GM18873 (cell line): ENCODE results near the gene CATSPER1.

Experiments used
- ATAC-seq: cut with Tn5 transposase; IDR thresholded peaks from one replicate; pipeline ENCODE4 v1.9.1; 2021; ENCODE audit warnings: mild to moderate bottlenecking, moderate library complexity, moderate number of reproducible peaks; ENCODE audit not compliant: unreplicated experiment, low FRiP score

The CATSPER1 gene

DNA sequence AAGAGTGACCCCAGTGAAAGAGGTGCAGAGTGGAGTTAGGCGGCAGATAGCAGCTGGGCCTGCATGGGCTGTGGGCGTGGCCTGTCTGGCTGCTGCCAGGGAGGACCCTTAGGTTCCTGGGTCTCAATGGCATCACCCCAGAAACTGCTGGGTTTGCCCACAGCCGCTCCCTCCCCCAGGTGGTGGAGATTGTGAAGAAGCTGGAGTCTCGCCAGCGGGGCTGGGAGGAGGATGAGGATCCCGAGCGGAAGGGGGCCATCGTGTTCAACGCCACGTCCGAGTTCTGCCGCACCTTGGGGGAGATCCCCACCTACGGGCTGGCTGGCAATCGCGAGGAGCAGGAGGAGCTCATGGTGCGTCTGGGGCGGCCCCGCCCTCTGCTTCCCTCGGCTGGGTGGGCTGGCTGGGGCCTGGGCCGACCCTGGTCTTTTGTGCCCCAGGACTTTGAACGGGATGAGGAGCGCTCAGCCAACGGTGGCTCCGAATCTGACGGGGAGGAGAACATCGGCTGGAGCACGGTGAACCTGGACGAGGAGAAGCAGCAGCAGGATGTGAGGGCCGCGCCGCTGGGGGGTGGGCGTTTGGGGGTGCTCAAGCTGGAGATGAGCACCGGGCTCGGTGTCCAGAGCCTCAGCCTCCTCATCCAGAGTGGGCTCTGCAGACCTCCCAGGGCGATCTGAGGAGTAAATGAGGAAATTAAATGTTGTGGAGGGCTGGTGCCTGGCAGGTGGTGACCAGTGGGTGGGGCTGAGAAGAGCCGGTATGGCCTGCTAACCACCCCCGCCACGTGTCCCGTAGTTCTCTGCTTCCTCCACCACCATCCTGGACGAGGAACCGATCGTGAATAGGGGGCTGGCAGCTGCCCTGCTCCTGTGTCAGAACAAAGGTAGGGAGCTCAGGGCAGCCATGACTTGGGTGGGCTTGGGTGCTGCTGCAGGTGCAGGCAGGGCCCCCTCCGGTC, 49.8 kb downstream of the CATSPER1 start:
- no peak for ATAC-seq

DNA sequence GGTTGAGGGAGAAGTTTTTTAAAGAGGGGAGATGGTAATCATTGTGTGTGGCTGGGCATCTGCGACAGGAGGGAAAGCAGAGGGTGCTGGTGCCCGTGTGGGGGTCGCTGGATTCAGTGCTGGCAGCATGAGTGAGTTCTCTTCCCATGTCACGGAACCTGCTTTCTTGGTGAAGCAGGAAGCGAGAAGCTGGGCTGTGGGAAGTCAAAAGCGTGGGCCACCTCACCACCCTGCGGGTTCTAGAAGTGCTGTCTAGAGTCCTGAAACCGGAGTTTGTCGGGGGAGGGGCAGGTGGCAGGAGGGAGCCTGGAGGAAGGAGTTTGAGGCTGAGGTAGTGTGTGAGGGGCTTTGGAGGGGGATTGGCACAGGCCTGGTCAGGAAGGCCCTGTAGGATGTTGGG, 50.5 kb downstream of the CATSPER1 start:
- ATAC-seq = no peak

DNA sequence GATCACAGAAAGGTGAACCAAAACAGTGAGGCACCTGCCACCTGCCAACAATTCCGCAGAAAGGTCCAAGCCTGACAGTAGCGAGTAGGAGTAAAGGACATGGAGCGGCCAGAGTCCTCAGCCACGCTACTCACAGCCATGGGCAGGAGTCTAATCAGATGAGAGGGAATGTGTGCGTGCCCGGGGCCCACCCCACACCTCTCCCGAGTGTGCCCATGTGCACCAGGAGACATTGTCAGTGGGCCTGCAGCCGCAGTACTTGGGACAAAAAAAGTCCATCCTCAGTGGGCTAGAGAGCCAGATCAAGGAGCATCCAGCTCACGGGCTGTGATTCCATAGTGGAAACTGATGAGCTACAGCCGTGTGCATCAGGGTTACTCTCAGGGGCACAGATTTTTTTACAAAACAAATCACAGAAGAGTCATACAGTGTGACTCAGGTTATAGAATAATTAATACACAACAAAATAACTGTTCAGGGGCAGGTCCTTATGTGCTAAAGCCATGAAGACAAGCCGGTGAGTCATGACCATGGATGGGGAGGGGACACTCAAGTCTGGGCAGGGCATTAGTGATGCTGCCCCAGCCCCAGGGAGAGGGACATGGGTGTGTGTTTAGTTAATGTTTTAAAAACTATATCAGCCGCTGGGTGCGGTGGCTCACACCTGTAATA, 52.7 kb downstream of the CATSPER1 start:
- ATAC-seq = no peak

DNA sequence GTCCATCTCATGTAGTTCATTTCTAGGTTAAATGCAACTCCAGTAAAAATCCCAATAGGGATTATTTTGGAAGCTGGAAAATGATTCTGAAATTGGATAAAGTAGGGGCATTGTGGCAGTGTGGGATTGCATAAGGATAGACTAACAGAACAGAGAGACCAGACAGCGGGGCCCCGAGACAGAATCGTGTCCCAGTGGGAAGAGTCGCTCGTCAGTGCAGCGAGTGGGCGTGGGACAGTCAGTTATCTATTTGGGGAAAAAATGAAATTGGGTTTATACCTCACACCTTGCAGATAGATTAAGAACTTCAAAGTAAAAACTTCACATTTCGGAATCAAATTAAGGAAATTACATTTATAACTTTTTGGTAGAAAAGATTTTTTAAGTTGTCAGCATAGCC, 54.2 kb downstream of the CATSPER1 start:
- ATAC-seq = no peak

DNA sequence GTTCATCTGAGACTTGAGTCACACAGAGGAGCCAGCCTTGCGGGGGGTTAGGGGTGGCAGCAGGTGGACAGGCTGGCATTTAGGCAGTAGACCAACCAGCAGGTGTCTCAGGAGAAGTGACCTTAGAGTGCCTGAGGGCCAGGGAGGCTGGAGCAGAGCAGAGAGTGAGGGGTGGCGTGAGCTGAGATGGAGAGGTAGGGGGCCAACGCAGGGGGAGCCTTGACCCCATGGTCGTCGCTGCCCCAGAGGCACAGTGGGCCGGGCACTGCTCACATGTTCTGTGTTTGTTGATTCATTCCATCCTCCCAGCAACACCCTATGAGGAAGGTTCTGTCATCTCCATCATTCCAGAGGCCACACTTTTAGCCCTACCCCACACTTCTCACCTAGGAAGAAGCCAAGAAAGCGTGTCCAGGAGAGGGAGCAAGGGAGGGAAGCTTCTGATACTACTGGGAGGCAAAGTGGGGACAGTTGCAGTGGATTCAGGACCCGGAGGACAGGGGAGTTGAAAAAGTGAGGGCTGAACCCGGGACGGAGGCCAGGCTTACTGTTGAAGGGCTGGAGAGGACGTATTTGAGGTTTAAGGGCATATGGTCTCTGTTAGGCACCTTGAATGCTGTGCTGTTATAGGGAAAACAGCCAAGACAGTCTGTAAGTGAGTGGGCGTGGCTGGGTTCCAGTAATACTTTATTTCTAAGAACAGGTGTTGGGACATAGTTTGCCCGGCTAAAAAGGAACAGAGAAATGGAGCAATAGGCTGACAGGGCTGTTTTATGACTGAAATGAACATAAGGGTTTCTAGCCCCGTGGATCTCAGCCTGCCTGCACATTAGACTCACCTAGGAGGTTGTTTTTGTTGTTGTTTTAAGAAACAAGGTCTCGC, 57.4 kb downstream of the CATSPER1 start:
- ATAC-seq = no peak

DNA sequence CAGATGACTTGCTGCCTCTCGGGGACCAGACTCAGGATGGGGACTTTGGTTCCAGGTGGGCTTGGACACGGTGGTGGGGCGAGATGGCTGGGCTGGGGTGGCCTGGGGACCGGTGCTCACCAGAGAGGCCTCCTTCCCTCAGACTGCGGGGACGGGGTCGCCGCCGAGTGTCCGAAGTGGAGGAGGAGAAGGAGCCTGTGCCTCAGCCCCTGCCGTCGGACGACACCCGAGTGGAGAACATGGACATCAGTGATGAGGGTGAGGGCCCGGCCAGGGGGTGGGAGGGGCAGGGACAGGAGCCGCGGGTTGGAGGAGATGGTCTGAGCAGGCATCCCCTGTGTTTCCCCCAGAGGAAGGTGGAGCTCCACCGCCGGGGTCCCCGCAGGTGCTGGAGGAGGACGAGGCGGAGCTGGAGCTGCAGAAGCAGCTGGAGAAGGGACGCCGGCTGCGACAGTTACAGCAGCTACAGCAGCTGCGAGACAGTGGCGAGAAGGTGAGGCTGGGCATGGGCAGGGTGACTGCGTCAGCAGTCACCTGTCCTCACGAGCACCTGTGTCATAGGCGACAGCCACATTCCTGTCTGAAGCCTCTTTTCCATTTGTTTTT, 58.8 kb downstream of the CATSPER1 start:
- no peak for ATAC-seq
